ENCODE results near the gene B3GAT1.
"Not testable (repeated sequence)": the region's sequence is repeated elsewhere in the genome, so short reads cannot be mapped to it uniquely, and the experiment has no call there.

Gene B3GAT1

DNA sequence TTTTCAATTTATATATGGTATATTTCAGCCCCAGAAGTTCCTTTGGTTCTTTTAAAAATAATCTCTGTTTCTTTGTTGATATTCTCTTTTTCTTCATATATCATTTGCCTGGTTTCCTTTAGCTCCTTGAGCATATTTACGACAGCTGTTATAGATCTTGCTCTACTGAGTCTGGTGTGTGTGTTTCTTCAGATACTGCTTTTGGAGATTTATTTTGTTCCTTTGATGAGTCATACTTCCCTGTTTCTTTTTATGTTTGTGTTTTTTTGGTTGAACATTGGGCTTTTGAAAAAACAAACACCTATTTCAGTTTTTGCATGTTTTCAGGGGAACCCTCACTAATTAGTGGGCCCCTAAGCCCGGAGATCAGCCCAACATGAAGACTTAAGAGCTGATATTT is 56.9 kb downstream of the B3GAT1 start:
- no peak for DNase-seq

- no peak for DNase-seq
These were observed 59.9 kb downstream of the B3GAT1 start for GRCh38 chr11:134352111-134352510.

DNA sequence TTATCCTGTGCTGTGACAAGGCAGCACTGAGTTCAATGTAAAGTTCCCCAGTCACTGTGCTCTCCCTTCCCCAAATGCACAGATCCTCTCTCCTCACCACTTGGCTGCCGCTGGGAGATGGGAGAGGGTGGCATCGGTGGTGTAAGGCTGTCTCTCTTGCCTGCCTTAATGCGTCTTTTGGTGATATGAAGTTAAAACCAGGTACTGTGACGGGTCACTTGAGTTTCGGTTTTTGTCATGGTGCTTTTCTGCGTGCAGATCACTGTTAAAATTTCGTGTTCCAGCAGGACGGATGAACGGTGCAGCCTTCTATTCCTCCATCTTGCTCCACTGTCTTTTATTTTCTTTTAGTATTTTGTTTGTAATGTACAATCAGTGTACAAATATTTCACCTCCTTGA is 61.7 kb downstream of the B3GAT1 start:
- no peak for DNase-seq

DNA sequence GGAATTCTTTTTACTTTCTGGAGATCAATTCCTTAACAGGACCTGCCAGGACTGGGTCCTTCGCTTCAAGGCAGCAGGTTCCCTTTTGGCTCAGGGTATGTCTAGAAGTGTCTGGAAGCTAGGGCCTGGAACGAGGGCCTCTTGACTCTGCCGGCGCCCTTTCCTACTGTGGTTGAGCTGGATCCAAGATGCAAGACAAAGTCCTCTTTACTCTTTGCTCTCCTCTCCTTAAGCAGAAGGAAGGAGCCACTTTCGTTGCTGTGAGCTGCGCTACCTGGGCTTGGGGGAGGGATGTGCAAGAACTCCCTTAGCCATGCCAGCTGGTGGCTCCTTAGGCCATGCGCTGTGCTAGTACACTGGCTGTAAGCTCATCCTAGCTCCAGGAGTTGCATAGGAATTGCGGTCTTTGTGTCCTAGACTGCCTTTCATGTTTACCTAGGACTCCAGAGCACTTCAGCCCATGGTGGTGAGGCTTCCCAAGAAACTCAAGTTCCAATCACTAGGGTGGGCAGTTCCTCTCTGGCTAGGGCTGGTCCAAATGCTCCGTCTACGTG is 62.2 kb downstream of the B3GAT1 start:
- no peak for DNase-seq

DNA sequence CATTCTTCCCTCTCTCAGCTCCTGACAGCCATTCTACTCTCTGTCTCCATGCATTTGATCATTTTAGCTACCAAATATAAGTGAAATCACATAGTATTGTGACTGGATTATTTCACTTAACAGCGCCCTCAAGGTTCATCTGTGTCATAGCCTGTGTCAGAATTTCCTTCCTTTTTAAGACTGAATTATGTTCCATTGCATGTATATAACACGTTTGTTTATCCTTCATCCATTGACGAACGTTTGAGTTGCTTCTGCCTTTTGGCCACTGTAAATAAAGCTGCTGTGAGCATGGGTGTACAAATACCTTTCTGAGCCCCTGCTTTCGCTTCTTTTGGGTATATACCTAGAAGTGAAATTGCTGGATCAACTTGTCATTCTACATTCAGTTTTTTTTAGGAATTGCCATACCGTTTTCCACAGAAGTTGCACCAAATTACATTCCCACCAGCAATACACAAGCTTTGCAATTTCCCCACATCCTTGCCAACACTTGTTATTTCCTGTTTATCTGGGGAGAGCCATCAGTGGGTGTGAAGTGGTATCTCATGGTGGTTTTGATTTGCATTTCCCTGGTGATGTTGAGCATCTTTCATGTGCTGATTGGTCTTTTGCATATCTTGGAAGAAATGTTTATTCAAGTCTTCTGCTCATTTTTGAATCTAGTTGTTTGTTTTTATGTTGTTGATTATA is 62.8 kb downstream of the B3GAT1 start:
- DNase-seq = no peak

GRCh38 chr11:134347441-134347840 is 64.6 kb downstream of the B3GAT1 start:
- DNase-seq = no peak

DNA sequence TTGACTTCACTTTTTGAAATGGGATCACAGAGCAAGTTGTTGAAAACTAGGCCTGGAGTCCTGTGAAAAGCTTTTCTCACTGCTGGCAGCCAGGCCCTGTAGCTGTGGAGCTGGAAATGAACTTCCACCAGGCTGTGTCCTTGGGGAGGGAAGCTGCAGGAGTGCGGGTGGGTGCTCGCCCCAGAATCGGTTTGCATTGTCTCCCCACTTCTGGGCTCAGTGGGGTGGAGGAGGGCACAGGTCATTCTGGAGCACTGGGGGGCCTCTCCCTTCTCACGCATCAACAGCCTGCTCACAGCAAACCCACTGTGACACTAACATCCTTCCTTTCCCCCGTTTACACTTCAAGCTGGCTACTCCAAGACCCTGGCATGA is 65.1 kb downstream of the B3GAT1 start:
- DNase-seq = no peak

- DNase-seq = no peak
These were observed 65.7 kb downstream of the B3GAT1 start for GRCh38 chr11:134346101-134346975.

DNA sequence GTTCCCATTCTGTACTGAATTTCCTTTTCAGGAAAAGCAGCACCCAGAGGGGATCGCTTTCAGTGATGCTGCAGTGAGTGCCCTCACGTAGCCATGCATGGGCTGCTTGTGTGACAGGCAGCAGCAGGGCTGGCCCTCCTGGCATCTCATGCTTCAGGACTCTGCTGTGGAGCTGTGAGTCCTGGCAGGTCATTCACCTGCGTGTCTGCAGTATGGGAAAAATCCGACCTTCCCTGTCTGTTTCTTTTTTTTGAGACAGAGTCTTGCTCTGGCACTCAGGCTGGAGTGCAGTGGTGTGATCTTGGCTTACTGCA is 66.8 kb downstream of the B3GAT1 start:
- DNase-seq = no peak

DNA sequence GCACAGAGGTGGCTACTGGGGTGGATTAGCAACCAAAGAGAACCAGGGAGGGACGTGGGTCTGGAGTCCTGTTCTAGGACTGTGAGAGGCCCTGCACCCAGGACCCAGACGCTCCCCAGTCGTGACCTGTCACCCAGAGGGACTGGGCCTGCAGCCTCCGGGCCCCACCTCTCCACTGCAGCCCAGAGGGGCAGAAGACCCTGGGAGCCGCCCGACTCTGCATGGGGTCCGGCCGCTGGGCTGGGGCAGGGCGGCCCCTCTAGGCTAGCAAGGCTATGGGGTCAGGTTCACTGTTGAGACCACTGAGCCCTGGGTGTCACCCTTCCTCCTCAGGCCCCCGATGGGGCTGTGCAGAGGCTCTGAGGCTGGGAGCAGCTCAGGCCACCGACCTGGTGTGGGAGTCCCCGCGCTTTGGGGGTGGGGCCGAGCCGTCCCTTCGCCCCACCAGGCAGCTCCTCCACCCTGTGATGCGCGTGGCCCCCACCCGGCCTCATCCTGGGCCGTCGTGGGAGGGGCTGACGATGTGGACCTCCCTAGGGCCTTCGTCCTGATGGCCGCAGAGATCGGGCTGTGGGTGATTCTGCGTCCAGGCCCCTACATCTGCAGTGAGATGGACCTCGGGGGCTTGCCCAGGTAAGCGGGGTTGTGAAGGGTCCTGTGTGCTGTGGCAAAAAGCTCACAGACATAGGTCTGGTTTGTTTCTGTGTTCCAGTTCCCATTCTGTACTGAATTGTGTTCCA is 67.4 kb downstream of the B3GAT1 start:
- DNase-seq = not testable (repeated sequence)

DNA sequence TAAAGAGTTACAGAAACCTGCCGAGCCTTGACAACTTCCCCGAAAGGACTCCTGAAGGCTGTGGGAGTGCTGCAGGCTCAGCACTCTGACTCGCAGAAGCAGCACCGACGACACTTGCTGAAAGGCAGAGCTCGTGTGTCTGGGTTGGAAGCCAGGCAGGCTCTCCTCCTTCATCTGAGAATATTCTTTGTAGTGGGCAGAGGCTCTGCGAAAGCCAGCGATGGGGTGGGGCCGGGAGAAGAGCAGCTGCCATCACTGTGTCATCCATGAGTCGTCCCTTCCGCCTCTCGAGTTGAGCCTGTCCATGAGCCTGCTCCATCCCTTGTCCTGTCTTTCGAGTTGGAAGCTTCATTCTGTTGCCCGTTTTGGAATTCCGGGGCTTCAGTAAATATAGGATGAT is 68.4 kb downstream of the B3GAT1 start:
- no peak for DNase-seq

GRCh38 chr11:134342572-134343340 is 69.3 kb downstream of the B3GAT1 start:
- no peak for DNase-seq

DNA sequence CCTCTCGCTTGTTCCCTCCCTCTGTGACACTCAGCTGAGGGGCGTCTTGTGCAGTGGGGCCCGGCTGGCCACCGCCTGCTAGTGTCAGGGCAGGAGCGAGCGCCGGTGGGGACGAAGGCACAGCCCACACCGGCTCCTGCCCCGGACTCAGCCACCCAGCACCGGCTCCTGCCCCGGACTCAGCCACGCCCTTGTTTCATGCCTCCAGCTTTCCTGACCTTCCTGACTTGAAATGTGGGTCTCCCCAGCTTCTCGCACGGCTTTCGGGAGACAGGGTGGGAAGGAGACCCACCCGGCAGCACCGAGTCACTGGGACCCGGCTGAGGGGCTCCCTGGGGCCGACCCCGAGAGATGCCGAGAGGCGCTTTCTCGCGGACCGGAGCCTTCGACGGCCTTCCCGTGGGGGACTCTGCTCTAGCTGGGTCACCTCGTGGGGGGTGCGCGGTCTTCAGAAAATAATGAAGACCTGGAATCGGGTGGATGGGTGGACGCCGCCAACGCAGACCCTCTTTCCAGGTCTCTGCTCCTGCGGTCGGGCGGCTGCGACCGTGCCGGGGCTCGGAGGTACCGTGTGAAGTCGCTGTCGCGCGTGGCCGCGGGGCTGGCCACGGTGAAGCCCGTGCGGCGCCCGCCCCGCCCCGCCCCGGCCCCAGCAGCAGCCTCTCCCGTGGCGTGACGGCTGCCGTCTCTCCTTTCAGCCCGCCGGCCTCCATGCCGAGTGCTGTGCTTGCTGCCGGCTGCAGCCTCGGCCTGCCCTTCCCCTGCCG is 70.1 kb downstream of the B3GAT1 start:
- no peak for DNase-seq

- DNase-seq = no peak
These were observed 71.6 kb downstream of the B3GAT1 start for GRCh38 chr11:134340354-134340964.

DNA sequence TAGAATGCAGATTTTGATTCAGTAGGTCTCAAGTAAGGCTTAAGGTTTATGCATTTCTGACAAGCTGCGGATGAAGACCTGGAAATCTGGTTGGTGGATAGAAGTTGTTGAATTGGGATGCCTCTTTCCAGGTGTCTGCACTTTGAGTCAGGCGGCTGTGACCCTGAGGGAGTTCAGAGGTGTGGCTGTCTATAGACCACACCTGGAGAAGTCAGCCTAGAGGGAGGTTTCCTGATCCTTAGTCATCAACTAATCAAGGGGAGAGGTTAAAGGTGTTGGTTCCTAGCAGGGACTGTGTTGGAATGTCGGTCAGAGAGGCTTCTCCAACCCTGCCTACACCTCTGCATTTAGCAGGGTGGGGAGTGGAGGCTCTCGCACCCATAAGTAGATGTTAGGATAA is 72.3 kb downstream of the B3GAT1 start:
- DNase-seq = no peak

- no peak for DNase-seq
These were observed 73.4 kb downstream of the B3GAT1 start for GRCh38 chr11:134338654-134339053.

DNA sequence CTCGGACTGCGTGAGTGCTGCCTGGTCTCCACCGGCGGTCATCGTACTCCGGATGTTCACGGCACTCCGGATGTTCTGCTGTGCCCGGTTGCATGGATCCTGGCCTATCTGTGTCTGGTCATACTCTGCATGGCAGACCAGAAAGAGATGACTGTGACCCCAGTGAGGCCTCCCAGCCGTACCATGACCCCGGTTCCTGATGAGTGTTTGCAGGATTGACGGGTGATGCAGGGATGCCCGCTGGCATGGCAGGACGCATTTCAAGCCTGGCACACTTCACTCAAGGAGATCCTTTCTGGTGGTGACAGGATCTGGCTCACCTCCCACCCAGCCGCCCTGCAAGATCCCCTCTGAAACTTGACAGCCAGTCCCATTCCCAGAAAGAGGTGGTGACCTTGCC is 74.0 kb downstream of the B3GAT1 start:
- DNase-seq = no peak

DNA sequence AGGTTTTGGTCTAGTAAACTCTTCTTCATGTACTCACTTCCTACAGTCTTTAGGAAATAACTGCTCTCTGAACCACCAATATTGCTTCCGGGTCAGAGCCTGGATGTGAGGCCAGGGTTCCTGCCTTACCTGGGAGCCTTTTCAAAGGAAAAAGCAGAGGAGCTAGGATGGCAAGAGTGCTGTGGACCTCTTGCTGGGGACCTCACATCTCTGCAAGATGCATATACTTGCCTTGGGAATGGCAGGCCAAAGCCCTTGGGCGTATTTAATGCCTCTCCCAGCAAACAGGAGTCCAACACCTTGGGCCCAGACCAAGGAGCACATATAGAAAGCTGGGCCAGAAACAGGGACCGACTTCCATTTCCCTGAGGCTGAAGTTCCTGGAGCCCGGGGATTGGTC is 75.0 kb downstream of the B3GAT1 start:
- no peak for DNase-seq

- no peak for DNase-seq
These were observed 77.1 kb downstream of the B3GAT1 start for GRCh38 chr11:134334796-134335571.

- DNase-seq = no peak
These were observed 78.1 kb downstream of the B3GAT1 start for GRCh38 chr11:134333946-134334345.
